ENCODE measurements around the gene MAML2.

MAML2 gene

GRCh38 chr11:96278039-96278897, 64.7 kb downstream of the MAML2 start:
- peak; percentile 48 for DNase-seq (ENCODE audit: low read depth)
- TF ChIP-seq CTCF (conservative IDR thresholded peaks at IDR 0.05; ENCODE audit: low read length) = no peak
- H3K4me3 ChIP-seq (ENCODE audit: low read length) = no peak overlapping the region

- no peak for TF ChIP-seq CTCF (conservative IDR thresholded peaks at IDR 0.05; ENCODE audit: low read length)
- H3K4me3 ChIP-seq (ENCODE audit: low read length) = no peak overlapping the region
These were observed 65.3 kb downstream of the MAML2 start for GRCh38 chr11:96277696-96278038.

GRCh38 chr11:96276836-96277235, 66.2 kb downstream of the MAML2 start:
- no peak overlapping the region for H3K4me3 ChIP-seq (ENCODE audit: low read length)
- DNase-seq (ENCODE audit: low read depth) = no peak
- no peak for TF ChIP-seq CTCF (conservative IDR thresholded peaks at IDR 0.05; ENCODE audit: low read length)

More at GRCh38 chr11:96277696-96278038, 65.3 kb downstream of the MAML2 start:
- DNase-seq (ENCODE audit: low read depth) = no peak

- H3K4me3 ChIP-seq (ENCODE audit: low read length) = no peak overlapping the region
- TF ChIP-seq CTCF (conservative IDR thresholded peaks at IDR 0.05; ENCODE audit: low read length) = no peak
These were observed 67.0 kb downstream of the MAML2 start for GRCh38 chr11:96275801-96276594.

GRCh38 chr11:96273507-96273906, 69.5 kb downstream of the MAML2 start:
- no peak for TF ChIP-seq CTCF (conservative IDR thresholded peaks at IDR 0.05; ENCODE audit: low read length)
- DNase-seq (ENCODE audit: low read depth) = no peak
- no peak overlapping the region for H3K4me3 ChIP-seq (ENCODE audit: low read length)

More at GRCh38 chr11:96275801-96276594, 67.0 kb downstream of the MAML2 start:
- DNase-seq (ENCODE audit: low read depth) = no peak

- no peak for TF ChIP-seq CTCF (conservative IDR thresholded peaks at IDR 0.05; ENCODE audit: low read length)
- H3K4me3 ChIP-seq (ENCODE audit: low read length) = no peak overlapping the region
- peak; percentile 54 for DNase-seq (ENCODE audit: low read depth)
These were observed 70.3 kb downstream of the MAML2 start for GRCh38 chr11:96272529-96273222.

Data from AG10803 (cell line).